Trophoblast cell (in vitro differentiated cells and primary cell): ENCODE data around the gene KLHL21.

Experiments used
- DNase-seq, 2 donors: peaks; one replicate each; pipeline ENCODE4 v3.0.0-alpha.2; 2016
- H2AFZ ChIP-seq: 2 replicates; pipeline ENCODE4 v1.6.1; 2013; ENCODE audit warnings: low read length, moderate library complexity, mild to moderate bottlenecking; ENCODE audit not compliant: insufficient read depth, poor library complexity
- H2AK5ac ChIP-seq: 2 replicates; pipeline ENCODE4 v1.6.1; 2013; ENCODE audit warnings: mild to moderate bottlenecking, low read length
- H2BK120ac ChIP-seq: 2 replicates; pipeline ENCODE4 v1.6.1; 2013; ENCODE audit warnings: low read length, mild to moderate bottlenecking, moderate library complexity; ENCODE audit not compliant: insufficient read depth, poor library complexity
- H2BK12ac ChIP-seq: 2 replicates; pipeline ENCODE4 v1.6.1; 2013; ENCODE audit warnings: mild to moderate bottlenecking, low read length, moderate library complexity
- H2BK5ac ChIP-seq: 2 replicates; pipeline ENCODE4 v1.6.1; 2013; ENCODE audit warnings: low read length, low read depth, moderate library complexity, mild to moderate bottlenecking; ENCODE audit not compliant: poor library complexity
- H3K14ac ChIP-seq: 2 replicates; pipeline ENCODE4 v1.6.1; 2013; ENCODE audit warnings: mild to moderate bottlenecking, low read length
- H3K18ac ChIP-seq: 2 replicates; pipeline ENCODE4 v1.6.1; 2013; ENCODE audit warnings: mild to moderate bottlenecking, low read length
- H3K23ac ChIP-seq: 2 replicates; pipeline ENCODE4 v1.6.1; 2013; ENCODE audit warnings: low read length
- H3K27ac ChIP-seq: 2 replicates; pipeline ENCODE4 v1.5.1; 2013; ENCODE audit warnings: low read depth, mild to moderate bottlenecking, inconsistent platforms, low read length, moderate library complexity
- H3K27me3 ChIP-seq: 2 replicates; pipeline ENCODE4 v1.6.1; 2013; ENCODE audit warnings: inconsistent platforms, mild to moderate bottlenecking, low read length, moderate library complexity; ENCODE audit not compliant: insufficient read depth
- H3K36me3 ChIP-seq, 2 experiments: 1 replicate in 1 of 2; 2 replicates in 1 of 2; pipeline ENCODE4 v1.6.1; 2013; ENCODE audit warnings: low read length in 2 of 2, mild to moderate bottlenecking in 2 of 2, moderate library complexity in 1 of 2; ENCODE audit not compliant: insufficient read depth in 2 of 2, control insufficient read depth in 1 of 2
- H3K4ac ChIP-seq: 2 replicates; pipeline ENCODE4 v1.6.1; 2013; ENCODE audit warnings: low read depth, mild to moderate bottlenecking, low read length, moderate library complexity
- H3K4me1 ChIP-seq, 2 experiments: 1 replicate in 1 of 2; 2 replicates in 1 of 2; pipeline ENCODE4 v1.6.1; 2013; ENCODE audit warnings: low read length in 2 of 2, mild to moderate bottlenecking in 2 of 2, moderate library complexity in 1 of 2; ENCODE audit not compliant: insufficient read depth in 2 of 2, control insufficient read depth in 1 of 2
- H3K4me2 ChIP-seq: 2 replicates; pipeline ENCODE4 v1.6.1; 2013; ENCODE audit warnings: inconsistent platforms, mild to moderate bottlenecking, low read length, moderate library complexity
- H3K4me3 ChIP-seq: 2 replicates; pipeline ENCODE4 v1.5.1; 2013; ENCODE audit warnings: mild to moderate bottlenecking, low read depth, low read length, inconsistent platforms
- H3K79me1 ChIP-seq: one replicate; pipeline ENCODE4 v1.6.1; 2013; ENCODE audit warnings: low read length
- H3K79me2 ChIP-seq: 2 replicates; pipeline ENCODE4 v1.6.1; 2013; ENCODE audit warnings: low read length, mild to moderate bottlenecking; ENCODE audit not compliant: control insufficient read depth, insufficient read depth, poor library complexity
- H3K9ac ChIP-seq: 2 replicates; pipeline ENCODE4 v1.6.1; 2013; ENCODE audit warnings: mild to moderate bottlenecking, low read length
- H3K9me3 ChIP-seq: 2 replicates; pipeline ENCODE4 v1.6.1; 2013; ENCODE audit warnings: low read depth, mild to moderate bottlenecking, control low read depth, inconsistent platforms, low read length; ENCODE audit not compliant: insufficient read depth
- H4K12ac ChIP-seq: 2 replicates; pipeline ENCODE4 v1.6.1; 2013; ENCODE audit warnings: low read depth, mild to moderate bottlenecking, low read length, moderate library complexity
- H4K8ac ChIP-seq: 2 replicates; pipeline ENCODE4 v1.6.1; 2013; ENCODE audit warnings: low read depth, mild to moderate bottlenecking, low read length, moderate library complexity
- H4K91ac ChIP-seq: one replicate; pipeline ENCODE4 v1.6.1; 2013; ENCODE audit warnings: low read depth, mild to moderate bottlenecking, low read length, moderate library complexity
- WGBS: extraction: QIAGEN DNeasy Blood & Tissue Kit; methylation state at CpG from one replicate; pipeline ENCODE4 v1.1.7; 2013; ENCODE audit warnings: missing lambda C conversion rate; ENCODE audit not compliant: insufficient read length, insufficient coverage; ENCODE audit errors: extremely low coverage; 5-methylcytosine and 5-hydroxymethylcytosine counted together

Gene KLHL21

GRCh38 chr1:6547301-6547700, 55.4 kb downstream of the KLHL21 start:
- Histone ChIP-seq H3K14ac (no peak overlapping the region), H3K4ac (no peak overlapping the region), H3K79me2 (no peaks in the 10 kb centered on the region), H2AFZ (no peak overlapping the region), H2BK5ac (no peak overlapping the region), H3K4me2 (no peak overlapping the region), H3K79me1 (no peaks in the 10 kb centered on the region), H3K18ac (no peak overlapping the region), H4K8ac (no peak overlapping the region), H3K27me3 (no peaks in the 10 kb centered on the region), H3K4me1 (no peaks in the 10 kb centered on the region), H3K4me3 (no peak overlapping the region), H3K36me3 (peaks cover 38 to 66% of the 10 kb centered on the region in 2 experiments), H3K27ac (no peak overlapping the region), H3K9me3 (peaks cover 1% of the 10 kb centered on the region), H3K9ac (no peak overlapping the region), H3K23ac (no peak overlapping the region), H2AK5ac (no peak overlapping the region), H4K12ac (no peak overlapping the region), H4K91ac (no peak overlapping the region), H2BK120ac (no peak overlapping the region), H2BK12ac (no peak overlapping the region)
- no peak for DNase-seq
- whole genome bisulfite sequencing: no CpG with 5 or more reads among the region's 4 CpGs

- Histone ChIP-seq H3K4me3 (no peak overlapping the region), H2AK5ac (no peak overlapping the region)
- WGBS: 100% methylated on average over 4 of the region's 5 CpGs
These were observed 56.3 kb downstream of the KLHL21 start for GRCh38 chr1:6546326-6546725.

GRCh38 chr1:6545276-6546112, 57.2 kb downstream of the KLHL21 start:
- no peak overlapping the region for H2BK120ac ChIP-seq
- no peak overlapping the region for H4K91ac ChIP-seq
- H3K36me3 ChIP-seq: peaks cover 40 to 69% of the 10 kb centered on the region in 2 experiments
- no peak overlapping the region for H3K4me3 ChIP-seq
- no peaks in the 10 kb centered on the region for H3K4me1 ChIP-seq
- no peak overlapping the region for H2AK5ac ChIP-seq
- no peak overlapping the region for H3K14ac ChIP-seq
- H3K79me1 ChIP-seq: no peaks in the 10 kb centered on the region
- H2AFZ ChIP-seq: no peak overlapping the region
- DNase-seq: no peak
- no peaks in the 10 kb centered on the region for H3K27me3 ChIP-seq
- H3K27ac ChIP-seq: no peak overlapping the region
- H3K18ac ChIP-seq: no peak overlapping the region
- no peak overlapping the region for H4K8ac ChIP-seq
- H4K12ac ChIP-seq: no peak overlapping the region
- no peak overlapping the region for H3K23ac ChIP-seq
- peaks cover 1% of the 10 kb centered on the region for H3K9me3 ChIP-seq
- no peak overlapping the region for H2BK5ac ChIP-seq
- no peak overlapping the region for H3K4ac ChIP-seq
- H2BK12ac ChIP-seq: no peak overlapping the region
- no CpG with 5 or more reads among the region's 10 CpGs for WGBS
- no peak overlapping the region for H3K9ac ChIP-seq
- H3K4me2 ChIP-seq: no peak overlapping the region
- H3K79me2 ChIP-seq: no peaks in the 10 kb centered on the region

More at GRCh38 chr1:6546326-6546725, 56.3 kb downstream of the KLHL21 start:
- Histone ChIP-seq H3K9ac (no peak overlapping the region), H3K4ac (no peak overlapping the region), H3K4me2 (no peak overlapping the region), H4K91ac (no peak overlapping the region), H3K4me1 (no peaks in the 10 kb centered on the region), H3K9me3 (peaks cover 1% of the 10 kb centered on the region), H3K79me2 (no peaks in the 10 kb centered on the region), H4K12ac (no peak overlapping the region), H4K8ac (no peak overlapping the region), H2BK120ac (no peak overlapping the region), H2BK5ac (no peak overlapping the region), H2BK12ac (no peak overlapping the region), H3K14ac (no peak overlapping the region), H2AFZ (no peak overlapping the region), H3K18ac (no peak overlapping the region), H3K36me3 (peaks cover 38 to 68% of the 10 kb centered on the region in 2 experiments), H3K79me1 (no peaks in the 10 kb centered on the region), H3K23ac (no peak overlapping the region), H3K27me3 (no peaks in the 10 kb centered on the region), H3K27ac (no peak overlapping the region)
- no peak for DNase-seq

- Histone ChIP-seq H2AK5ac (no peak overlapping the region), H3K4me1 (no peaks in the 10 kb centered on the region), H3K23ac (no peak overlapping the region), H2BK120ac (no peak overlapping the region), H3K27me3 (no peaks in the 10 kb centered on the region), H3K4me2 (no peak overlapping the region), H4K8ac (no peak overlapping the region), H3K9me3 (peaks cover 1% of the 10 kb centered on the region), H3K4ac (no peak overlapping the region), H2BK5ac (no peak overlapping the region), H3K79me1 (no peaks in the 10 kb centered on the region), H3K79me2 (no peaks in the 10 kb centered on the region), H3K27ac (no peak overlapping the region), H3K4me3 (no peak overlapping the region), H3K18ac (no peak overlapping the region), H4K91ac (no peak overlapping the region), H3K36me3 (peaks cover 38 to 66% of the 10 kb centered on the region in 2 experiments), H2BK12ac (no peak overlapping the region), H3K14ac (no peak overlapping the region), H3K9ac (no peak overlapping the region), H4K12ac (no peak overlapping the region), H2AFZ (no peak overlapping the region)
- WGBS: no CpG with 5 or more reads among the region's 3 CpGs
- DNase-seq: no peak
These were observed 57.8 kb downstream of the KLHL21 start for GRCh38 chr1:6544831-6545230.
